Mammary epithelial cell (primary cell): ENCODE measurements around the gene CFAP69.

ENCODE experiments used
- EZH2 ChIP-seq: IDR thresholded peaks from 2 replicates; pipeline ENCODE4 v1.6.1; 2012; ENCODE audit warnings: low read length, inconsistent platforms, borderline replicate concordance
- TF ChIP-seq, protein P1 (sequence below), 2 donors: IDR thresholded peaks in 1 of 2; conservative IDR thresholded peaks in 1 of 2; 2 replicates each; pipeline ENCODE4 v1.5.1; 2011 to 2012; ENCODE audit warnings: inconsistent platforms in 2 of 2, low read length in 2 of 2, mild to moderate bottlenecking in 2 of 2, control low read depth in 1 of 2, low read depth in 1 of 2; ENCODE audit not compliant: insufficient read depth in 1 of 2; ENCODE audit errors: extremely low read depth in 1 of 2

DNA sequence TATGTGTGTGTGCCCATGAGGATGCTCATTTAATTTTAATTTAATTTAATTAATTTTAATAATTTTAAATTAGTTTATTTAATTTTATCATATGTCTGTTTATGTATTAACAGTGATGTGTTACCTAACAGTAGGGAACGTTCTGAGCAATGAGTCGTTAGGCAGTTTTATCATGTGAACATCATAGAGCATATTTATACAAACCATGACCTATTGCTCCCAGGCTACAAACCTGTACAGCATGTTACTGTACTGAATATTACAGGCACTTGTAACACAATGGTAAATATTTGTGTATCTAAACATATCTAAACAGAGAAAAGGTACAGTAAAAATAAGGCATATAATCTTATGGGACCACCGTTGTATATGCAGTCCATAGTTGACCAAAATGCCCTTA, 13.7 kb upstream of the CFAP69 start:
- TF ChIP-seq, protein P1, sequence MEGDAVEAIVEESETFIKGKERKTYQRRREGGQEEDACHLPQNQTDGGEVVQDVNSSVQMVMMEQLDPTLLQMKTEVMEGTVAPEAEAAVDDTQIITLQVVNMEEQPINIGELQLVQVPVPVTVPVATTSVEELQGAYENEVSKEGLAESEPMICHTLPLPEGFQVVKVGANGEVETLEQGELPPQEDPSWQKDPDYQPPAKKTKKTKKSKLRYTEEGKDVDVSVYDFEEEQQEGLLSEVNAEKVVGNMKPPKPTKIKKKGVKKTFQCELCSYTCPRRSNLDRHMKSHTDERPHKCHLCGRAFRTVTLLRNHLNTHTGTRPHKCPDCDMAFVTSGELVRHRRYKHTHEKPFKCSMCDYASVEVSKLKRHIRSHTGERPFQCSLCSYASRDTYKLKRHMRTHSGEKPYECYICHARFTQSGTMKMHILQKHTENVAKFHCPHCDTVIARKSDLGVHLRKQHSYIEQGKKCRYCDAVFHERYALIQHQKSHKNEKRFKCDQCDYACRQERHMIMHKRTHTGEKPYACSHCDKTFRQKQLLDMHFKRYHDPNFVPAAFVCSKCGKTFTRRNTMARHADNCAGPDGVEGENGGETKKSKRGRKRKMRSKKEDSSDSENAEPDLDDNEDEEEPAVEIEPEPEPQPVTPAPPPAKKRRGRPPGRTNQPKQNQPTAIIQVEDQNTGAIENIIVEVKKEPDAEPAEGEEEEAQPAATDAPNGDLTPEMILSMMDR (conservative IDR thresholded peaks at IDR 0.05 in 1 of 2, IDR thresholded peaks at IDR 0.05 in 1 of 2; ENCODE audit: extremely low read depth in 1 of 2, insufficient read depth in 1 of 2, low read depth in 1 of 2, low read length in 2 of 2): no peak
- TF ChIP-seq EZH2: no peak
